Measurements from ENCODE around the gene ECPAS.

GRCh38 chr9:111352545-111352944, 131.6 kb downstream of the ECPAS start:
- TF ChIP-seq CTCF (IDR thresholded peaks at IDR 0.05; ENCODE audit: poor library complexity, severe bottlenecking) (no peak), EZH2 (IDR thresholded peaks at IDR 0.05; ENCODE audit: borderline replicate concordance, insufficient read depth, low read length, poor library complexity, severe bottlenecking) (no peak), EP300 (conservative IDR thresholded peaks at IDR 0.05; ENCODE audit: poor library complexity, severe bottlenecking) (no peak), REST (IDR thresholded peaks at IDR 0.05; ENCODE audit: borderline replicate concordance) (no peak), POLR2AphosphoS5 (IDR thresholded peaks at IDR 0.05) (no peak), TAF1 (IDR thresholded peaks at IDR 0.05; ENCODE audit: low read depth) (no peak), MXI1 (conservative IDR thresholded peaks at IDR 0.05; ENCODE audit: poor library complexity, severe bottlenecking) (no peak), SMC3 (conservative IDR thresholded peaks at IDR 0.05; ENCODE audit: poor library complexity) (no peak)
